HG02938 (cell line): Measurements from ENCODE around the gene ZDHHC14.
A peak's percentile ranks its signal among the peaks of the same experiment; 100 is the strongest.
"Not testable (repeated sequence)": the region's sequence is repeated elsewhere in the genome, so short reads cannot be mapped to it uniquely, and the experiment has no call there.

Experiments
- ATAC-seq: cut with Tn5 transposase; IDR thresholded peaks from one replicate; pipeline ENCODE4 v1.9.1; 2021; ENCODE audit warnings: mild to moderate bottlenecking, moderate library complexity; ENCODE audit not compliant: unreplicated experiment

ZDHHC14 gene

DNA sequence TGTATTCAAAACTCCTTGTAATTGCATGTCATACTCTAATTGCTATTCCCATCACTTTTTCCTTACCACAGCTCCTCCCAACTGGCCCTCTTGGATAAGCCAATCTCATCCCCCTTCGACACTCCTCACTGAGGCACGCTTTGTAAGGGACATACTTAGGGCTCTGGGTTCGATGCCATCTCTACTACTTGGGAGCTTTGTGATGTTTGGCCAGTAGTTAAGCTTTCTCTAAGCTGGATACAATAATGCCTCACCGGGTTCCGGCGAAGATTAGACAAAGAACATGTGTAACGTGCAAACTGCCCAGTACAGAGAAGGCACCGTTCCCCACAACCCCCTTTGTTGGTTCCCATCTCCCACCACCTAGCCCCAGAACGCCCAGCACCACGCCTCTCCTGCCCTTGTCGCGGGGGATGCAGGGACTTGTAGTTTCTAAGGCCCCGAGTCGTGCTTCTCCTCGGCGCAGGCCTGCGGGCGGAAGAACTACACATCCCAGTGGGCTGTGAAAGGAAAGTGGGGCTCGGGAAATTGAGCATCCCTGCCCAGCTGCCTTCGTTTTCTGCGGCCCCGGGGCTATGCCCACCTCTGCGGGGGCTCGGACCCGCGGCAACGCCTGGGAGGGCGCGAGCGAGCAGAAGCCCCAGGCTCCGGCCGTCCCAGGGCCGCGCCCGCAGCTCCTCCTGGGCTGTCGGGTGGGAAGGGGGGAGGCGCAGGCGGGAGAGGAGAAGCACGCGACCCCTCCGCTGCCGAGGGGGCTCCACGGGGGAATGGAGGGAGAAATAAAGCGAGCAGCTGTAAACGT lies 1.1 kb upstream of the ZDHHC14 start:
- ATAC-seq = peak; percentile 76

DNA sequence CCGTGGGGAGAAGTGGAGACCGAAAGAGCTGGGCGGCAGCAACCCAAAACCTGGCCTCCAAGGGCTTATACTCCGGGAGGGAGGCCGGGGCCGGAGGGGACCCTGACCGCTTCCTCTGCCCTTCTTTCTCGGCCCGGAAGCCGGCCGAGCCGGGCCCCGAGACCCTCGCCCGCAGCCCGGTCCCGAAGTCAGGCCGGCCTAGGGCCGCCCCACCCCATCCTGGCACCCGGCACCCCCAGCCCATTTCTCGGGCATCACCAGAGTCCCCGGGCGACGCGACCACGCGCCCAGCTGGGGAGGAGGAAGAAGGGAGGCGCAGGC lies 572 bp upstream of the ZDHHC14 start:
- ATAC-seq = peak; percentile 10

GRCh38 chr6:157381631-157382621 lies 936 bp downstream of the ZDHHC14 start:
- peak; percentile 16 for ATAC-seq

DNA sequence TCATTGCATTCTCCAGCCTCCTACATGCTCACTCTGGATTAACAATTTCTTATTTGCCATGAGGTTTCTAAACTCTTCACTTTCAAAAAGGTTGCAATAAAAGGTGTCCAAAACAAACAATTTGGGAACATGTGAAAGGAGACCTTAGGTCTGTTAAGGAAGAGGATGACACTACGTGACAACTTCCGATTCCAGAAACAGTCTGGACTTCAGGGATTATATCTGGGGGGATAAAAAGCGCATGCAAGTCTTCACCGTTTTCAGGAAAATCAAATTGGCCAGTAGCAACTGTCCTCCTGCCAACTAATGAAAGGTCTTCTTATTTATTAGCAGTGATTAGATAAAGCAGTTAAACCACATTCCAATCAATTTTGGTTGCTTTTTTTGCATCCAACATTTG lies 1.8 kb downstream of the ZDHHC14 start:
- ATAC-seq = no peak

DNA sequence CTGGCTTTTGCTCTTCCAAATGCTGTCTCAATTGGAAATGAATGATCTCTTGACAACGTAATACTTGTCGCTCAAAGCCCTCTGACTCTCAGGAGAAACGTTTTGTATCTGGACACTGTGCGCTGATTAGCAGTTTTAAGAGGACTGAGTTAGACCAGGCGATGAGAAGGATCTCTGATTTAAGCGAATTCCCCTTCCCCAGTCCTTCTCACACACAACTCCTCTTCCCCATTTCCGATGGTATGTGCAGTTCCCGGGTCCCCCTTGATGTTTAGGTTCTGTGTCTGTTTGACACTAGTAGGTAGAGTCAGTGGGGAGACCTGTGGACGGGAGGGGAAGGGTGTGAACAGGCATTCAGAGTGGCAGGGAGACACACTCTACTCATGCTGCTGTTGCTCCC lies 2.5 kb downstream of the ZDHHC14 start:
- no peak for ATAC-seq

GRCh38 chr6:157384962-157385361 lies 4.0 kb downstream of the ZDHHC14 start:
- not testable (repeated sequence) for ATAC-seq

- ATAC-seq = no peak
Observed at GRCh38 chr6:157385482-157385881, 4.5 kb downstream of the ZDHHC14 start.

DNA sequence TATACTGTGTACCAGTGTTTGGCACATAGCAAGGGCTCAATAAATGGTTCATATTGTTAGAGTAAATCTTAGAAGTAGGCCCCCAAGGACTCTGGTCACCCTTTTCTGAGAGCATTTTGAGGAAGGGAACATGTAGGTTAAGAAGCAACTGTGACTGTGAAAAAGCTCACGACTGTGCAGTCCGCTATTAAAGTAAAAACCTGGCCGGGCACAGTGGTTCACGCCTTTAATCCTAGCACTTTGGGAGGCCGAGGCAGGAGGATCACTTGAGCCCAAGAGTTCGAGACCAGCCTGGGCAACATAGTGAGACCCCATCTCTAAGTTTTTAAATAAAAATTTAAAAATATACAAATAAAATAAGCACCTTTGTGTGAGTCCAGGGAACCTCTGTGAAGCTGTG lies 5.0 kb downstream of the ZDHHC14 start:
- no peak for ATAC-seq

GRCh38 chr6:157386454-157386853 lies 5.5 kb downstream of the ZDHHC14 start:
- no peak for ATAC-seq

- ATAC-seq = no peak
Observed at GRCh38 chr6:157388924-157389323, 7.9 kb downstream of the ZDHHC14 start.

DNA sequence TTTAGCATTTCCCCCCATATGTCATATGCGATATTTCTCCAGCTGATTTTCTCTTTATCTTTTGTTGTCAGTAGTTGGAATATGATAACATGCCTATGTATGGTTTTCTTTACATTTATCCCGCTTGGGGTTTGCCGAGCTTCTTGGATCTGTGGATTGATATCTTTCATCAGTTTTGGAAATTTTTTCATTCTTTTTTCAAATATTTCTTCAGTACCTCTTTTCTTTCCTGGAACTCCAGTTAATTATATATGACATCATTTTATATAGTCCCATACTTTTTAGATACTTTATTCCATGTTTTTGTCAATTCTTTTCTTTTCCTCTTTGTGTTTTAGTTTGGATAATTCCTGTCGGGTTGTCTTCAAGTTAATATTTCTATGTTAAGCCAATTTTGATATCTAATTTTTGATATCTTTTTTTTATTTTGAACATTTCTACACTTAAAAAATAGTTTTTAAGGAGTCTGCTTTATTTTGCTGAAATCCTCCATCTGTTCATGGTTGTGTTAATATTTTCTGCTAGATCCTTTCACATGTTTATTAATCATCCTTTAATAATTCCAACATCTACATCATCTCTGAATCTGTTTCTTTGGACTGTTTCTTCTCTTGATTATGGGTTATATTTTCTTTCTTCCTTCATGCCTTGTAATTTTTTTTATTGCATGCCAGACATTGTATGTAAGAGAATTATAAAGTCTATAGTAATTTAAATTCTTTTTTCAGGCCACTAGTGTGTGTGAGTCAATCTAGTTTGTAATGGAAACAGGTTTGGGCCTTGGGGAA lies 9.5 kb downstream of the ZDHHC14 start:
- ATAC-seq = no peak

DNA sequence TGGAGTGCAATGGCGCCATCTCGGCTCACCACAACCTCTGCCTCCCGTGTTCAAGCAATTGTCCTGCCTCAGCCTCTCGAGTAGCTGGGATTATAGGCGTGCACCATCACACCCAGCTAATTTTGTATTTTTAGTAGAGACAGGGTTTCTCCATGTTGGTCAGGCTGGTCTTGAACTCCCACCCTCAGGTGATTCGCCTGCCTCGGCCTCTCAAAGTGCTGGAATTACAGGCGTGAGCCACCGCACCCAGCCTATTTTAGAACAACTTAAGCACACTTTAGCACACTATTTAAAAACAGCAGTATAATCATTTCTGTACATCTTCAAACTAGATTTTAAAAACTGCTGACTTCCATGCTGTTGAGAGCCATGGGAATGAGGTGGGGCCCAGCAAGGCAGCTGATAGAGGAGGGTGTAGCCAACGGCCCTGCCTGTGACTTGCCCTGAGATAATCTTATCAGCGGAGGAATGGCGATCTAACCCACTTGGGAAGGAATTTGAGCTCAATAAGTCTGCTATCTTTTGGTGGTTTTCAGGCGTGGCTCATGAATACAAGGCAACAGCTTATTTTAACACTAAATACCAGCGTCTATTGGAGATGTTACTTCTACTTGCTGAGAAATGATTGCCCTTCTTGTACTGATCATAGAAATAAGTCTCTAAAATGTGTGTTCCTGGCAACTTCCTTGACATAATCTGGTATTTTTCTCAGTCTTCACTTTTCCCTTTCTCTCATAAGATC lies 12.1 kb downstream of the ZDHHC14 start:
- ATAC-seq = no peak

GRCh38 chr6:157393669-157394327 lies 12.8 kb downstream of the ZDHHC14 start:
- ATAC-seq = no peak

DNA sequence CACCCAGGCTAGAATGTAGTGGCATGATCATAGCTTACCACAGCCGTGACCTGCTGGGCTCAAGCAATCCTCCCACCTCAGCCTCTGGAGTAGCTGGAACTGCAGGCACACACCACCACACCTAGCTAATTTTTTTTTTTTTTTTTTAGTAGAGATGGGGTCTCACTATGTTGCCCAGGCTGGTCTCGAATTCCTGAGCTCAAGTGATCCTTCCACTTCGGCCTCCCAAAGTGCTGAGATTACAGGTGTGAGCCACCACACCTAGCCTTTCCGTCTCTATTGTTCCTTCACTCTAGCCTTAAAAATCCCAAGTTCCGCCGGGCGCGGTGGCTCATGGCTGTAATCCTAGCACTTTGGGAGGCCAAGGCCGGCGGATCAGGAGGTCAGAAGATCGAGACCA lies 14.2 kb downstream of the ZDHHC14 start:
- not testable (repeated sequence) for ATAC-seq

- no peak for ATAC-seq
Observed at GRCh38 chr6:157396026-157396425, 15.0 kb downstream of the ZDHHC14 start.

DNA sequence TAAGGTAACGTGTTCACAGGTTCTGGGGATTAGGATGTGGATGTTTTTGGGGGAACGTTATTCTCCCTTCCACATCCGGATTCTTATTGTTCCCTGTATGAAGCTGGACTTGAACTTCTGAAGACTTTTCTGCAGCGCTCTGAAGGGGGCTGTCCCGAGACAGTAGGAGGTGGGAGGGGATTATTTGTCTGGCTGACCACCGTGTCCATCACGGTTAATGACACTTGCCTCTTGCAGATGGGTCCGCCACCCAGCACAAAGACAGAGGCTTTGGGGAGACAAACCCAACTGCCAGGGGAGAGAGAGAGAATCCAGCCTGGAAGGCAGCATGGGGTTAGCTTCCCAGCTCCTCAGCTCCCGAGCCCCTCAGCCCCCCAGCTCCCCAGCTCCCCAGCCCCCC lies 16.7 kb downstream of the ZDHHC14 start:
- ATAC-seq = no peak

- no peak for ATAC-seq
Observed at GRCh38 chr6:157398151-157398550, 17.2 kb downstream of the ZDHHC14 start.

- ATAC-seq = no peak
Observed at GRCh38 chr6:157400676-157401075, 19.7 kb downstream of the ZDHHC14 start.

DNA sequence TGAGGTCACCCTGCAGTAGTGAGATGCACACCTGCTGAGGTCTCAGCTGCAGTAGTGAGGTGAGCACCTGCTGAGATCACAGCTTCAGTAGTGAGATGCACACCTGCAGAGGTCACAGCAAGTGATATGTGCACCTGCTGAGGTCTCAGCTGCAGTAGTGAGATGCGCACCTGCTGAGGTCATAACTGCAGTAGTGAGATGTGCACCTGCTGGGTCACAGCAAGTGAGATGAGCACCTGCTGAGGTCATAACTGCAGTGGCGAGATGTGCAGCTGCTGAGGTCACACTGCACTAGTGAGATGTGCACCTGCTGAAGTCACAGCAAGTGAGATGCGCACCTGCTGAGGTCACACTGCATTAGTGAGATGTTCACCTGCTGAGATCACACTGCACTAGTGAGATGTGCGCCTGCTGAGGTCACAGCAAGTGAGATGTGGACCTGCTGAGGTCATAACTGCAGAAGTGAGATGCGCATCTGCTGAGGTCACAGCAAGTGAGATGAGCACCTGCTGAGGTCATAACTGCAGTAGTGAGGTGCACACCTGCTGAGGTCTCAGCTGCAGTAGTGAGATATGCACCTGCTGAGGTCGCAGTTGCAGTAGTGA lies 20.8 kb downstream of the ZDHHC14 start:
- no peak for ATAC-seq
